GM12873 (cell line): Measurements from ENCODE around the gene IFITM1.

Experiments
- CTCF ChIP-seq: IDR thresholded peaks from 2 replicates; pipeline ENCODE4 v1.5.1; 2012; ENCODE audit warnings: low read depth, mild to moderate bottlenecking, moderate library complexity, low read length, control low read depth; ENCODE audit not compliant: insufficient read depth; ENCODE audit errors: missing control alignments

IFITM1 gene

GRCh38 chr11:334264-334994 is 20.6 kb downstream of the IFITM1 start:
- no peak for TF ChIP-seq CTCF

GRCh38 chr11:335779-336658 is 22.2 kb downstream of the IFITM1 start:
- TF ChIP-seq CTCF: no peak

DNA sequence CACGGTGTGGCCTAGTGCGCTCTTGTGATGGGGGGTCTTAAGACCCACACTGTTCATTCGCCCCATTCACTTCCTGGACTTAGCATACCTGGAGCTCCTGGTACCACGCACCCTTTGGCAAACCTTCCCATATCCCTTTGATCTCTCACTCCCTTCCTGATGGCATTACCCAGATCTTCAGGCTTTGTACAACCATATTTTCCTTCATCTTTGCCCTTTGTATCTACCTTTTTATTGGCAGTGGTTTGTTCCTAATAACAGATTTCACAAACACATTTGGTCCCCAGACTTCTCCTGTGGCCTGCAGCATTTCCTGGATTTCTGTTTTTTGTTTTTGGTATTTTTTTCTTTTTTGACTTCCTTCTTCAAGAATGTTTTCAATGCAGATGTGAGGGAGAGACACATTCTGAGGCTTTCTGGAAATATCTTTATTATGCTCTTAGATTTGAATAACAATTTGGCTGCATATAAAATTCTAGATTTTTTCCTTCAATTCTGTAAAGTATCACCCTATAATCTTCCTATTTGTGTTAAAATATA is 22.9 kb downstream of the IFITM1 start:
- no peak for TF ChIP-seq CTCF

- no peak for TF ChIP-seq CTCF
Observed at GRCh38 chr11:337711-338110, 23.9 kb downstream of the IFITM1 start.

DNA sequence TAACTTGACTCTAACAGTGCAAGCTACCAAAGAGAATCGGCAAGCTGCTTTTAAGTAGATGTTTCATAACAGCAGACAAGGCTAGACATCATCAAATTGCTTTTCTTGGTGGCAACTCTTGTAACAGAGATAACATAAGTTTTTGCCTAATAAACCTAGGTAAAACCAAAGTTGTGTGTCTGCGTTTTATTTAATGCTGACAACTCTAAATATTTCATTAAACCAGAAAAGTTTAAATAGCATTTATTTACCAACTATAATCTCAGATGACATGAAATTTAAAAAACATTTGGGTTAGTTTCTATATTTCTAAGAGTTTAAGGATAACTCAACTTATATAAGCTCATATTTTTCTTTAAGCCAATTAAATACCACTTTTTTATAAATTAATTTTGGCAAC is 26.1 kb downstream of the IFITM1 start:
- TF ChIP-seq CTCF: no peak

- TF ChIP-seq CTCF: no peak
Observed at GRCh38 chr11:340539-341512, 27.0 kb downstream of the IFITM1 start.
